Subcutaneous abdominal adipose tissue (tissue), 5 donors: ENCODE measurements around the gene MIA2.
A peak's percentile ranks its signal among the peaks of the same experiment; 100 is the strongest.
"Not testable (repeated sequence)": the region's sequence is repeated elsewhere in the genome, so short reads cannot be mapped to it uniquely, and the experiment has no call there.

ENCODE experiments used
- H3K27ac ChIP-seq: one replicate; pipeline ENCODE4 v1.7.0; 2013; ENCODE audit warnings: low read depth, mild to moderate bottlenecking, inconsistent platforms, low read length, moderate library complexity
- H3K27me3 ChIP-seq, 5 donors: one replicate each; pipeline ENCODE4 v1.7.0; 2013; ENCODE audit warnings: low read length in 5 of 5, inconsistent platforms in 1 of 5; ENCODE audit not compliant: control insufficient read depth in 5 of 5, insufficient read depth in 4 of 5
- H3K36me3 ChIP-seq, 5 donors: one replicate each; pipeline ENCODE4 v1.7.0; 2013; ENCODE audit warnings: low read length in 5 of 5; ENCODE audit not compliant: control insufficient read depth in 5 of 5, insufficient read depth in 5 of 5
- H3K4me1 ChIP-seq, 5 donors: one replicate each; pipeline ENCODE4 v1.7.0; 2013; ENCODE audit warnings: low read length in 5 of 5, mild to moderate bottlenecking in 3 of 5, moderate library complexity in 1 of 5; ENCODE audit not compliant: control insufficient read depth in 5 of 5, insufficient read depth in 5 of 5
- H3K4me3 ChIP-seq, 5 donors: one replicate each; pipeline ENCODE4 v1.7.0; 2013; ENCODE audit warnings: low read length in 5 of 5, low read depth in 1 of 5
- H3K9ac ChIP-seq, 5 donors: one replicate each; pipeline ENCODE4 v1.7.0; 2013; ENCODE audit warnings: low read length in 5 of 5, mild to moderate bottlenecking in 4 of 5, moderate library complexity in 3 of 5
- H3K9me3 ChIP-seq, 5 donors: one replicate each; pipeline ENCODE4 v1.7.0; 2013; ENCODE audit warnings: low read length in 5 of 5; ENCODE audit not compliant: control insufficient read depth in 5 of 5
- donor health status: healthy.
- donor health status: healthy.
- donor health status: healthy.
- donor health status: healthy.
- donor health status: healthy.

Gene MIA2, protein sequence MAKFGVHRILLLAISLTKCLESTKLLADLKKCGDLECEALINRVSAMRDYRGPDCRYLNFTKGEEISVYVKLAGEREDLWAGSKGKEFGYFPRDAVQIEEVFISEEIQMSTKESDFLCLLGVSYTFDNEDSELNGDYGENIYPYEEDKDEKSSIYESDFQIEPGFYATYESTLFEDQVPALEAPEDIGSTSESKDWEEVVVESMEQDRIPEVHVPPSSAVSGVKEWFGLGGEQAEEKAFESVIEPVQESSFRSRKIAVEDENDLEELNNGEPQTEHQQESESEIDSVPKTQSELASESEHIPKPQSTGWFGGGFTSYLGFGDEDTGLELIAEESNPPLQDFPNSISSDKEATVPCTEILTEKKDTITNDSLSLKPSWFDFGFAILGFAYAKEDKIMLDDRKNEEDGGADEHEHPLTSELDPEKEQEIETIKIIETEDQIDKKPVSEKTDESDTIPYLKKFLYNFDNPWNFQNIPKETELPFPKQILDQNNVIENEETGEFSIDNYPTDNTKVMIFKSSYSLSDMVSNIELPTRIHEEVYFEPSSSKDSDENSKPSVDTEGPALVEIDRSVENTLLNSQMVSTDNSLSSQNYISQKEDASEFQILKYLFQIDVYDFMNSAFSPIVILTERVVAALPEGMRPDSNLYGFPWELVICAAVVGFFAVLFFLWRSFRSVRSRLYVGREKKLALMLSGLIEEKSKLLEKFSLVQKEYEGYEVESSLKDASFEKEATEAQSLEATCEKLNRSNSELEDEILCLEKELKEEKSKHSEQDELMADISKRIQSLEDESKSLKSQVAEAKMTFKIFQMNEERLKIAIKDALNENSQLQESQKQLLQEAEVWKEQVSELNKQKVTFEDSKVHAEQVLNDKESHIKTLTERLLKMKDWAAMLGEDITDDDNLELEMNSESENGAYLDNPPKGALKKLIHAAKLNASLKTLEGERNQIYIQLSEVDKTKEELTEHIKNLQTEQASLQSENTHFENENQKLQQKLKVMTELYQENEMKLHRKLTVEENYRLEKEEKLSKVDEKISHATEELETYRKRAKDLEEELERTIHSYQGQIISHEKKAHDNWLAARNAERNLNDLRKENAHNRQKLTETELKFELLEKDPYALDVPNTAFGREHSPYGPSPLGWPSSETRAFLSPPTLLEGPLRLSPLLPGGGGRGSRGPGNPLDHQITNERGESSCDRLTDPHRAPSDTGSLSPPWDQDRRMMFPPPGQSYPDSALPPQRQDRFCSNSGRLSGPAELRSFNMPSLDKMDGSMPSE (N-terminal part only)

DNA sequence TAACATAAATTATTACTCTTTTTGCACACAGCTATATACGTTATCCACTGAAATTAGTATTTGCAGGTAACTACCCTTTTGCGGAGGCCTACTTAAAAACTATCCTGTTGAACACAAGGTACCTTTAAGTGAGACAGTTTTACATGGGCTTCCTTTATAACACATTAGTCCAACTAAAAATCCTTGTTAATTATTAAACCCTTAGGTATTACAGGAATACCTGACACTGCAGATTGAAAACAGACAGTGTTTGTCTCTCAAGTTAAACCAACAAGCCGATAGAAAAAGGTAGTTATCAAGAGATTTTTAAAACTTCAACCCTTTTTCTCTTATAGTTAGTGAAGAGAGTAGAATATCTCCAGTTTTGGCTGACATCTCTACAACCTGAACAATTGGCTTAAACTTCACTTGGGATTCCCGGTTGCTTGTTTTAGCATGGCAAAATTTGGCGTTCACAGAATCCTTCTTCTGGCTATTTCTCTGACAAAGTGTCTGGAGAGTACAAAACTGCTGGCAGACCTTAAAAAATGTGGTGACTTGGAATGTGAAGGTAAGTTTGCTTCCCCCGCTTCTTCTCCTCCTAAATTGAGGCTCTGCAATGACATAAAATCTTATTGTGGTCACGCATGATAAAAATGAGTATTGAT lies at the start of gene MIA2:
MIA2 (plus strand) TSS at position 236 of the 647 bp plus-strand sequence; CDS start at position 436, 200 bp downstream.
- Histone ChIP-seq H3K9me3 (no peaks in the 10 kb centered on the region), H3K36me3 (no peaks in the 10 kb centered on the region), H3K27me3 (no peaks in the 10 kb centered on the region), H3K4me1 (peaks cover 0 to 3% (median 0%) of the 10 kb centered on the region in 5 donors), H3K9ac (peak within 1 kb of the TSS in 1 of 5 donors; percentile 25), H3K27ac (no peak within 1 kb of the TSS), H3K4me3 (no peak within 1 kb of the TSS)

DNA sequence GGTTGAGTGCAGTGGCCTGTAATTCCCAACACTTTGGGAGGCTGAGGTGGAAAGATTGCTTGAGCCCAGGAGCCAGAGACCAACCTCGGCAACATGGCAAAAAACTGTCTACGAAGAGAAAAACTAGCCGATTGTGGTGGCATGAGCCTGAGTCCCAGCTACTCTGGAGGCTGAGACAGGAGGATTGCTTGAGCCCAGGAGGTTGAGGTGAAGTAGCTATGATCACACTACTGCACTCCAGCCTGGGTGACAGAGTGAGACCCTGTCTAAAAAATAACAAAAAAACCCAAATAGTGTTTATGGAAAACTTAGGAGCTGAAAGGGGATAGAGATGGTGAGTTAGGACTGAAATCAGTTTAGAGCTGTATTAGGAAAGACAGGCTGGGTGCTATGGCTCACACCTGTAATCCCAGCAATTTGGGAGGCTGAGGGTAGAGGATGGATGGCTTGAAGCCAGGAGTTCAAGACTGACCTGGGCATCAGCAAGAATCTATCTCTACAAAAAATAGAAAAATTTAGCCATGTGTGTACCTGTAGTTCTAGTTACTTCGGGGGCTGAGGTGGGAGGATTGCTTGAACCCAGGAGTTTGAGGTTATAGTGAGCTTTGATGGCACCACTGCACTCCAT lies 49.0 kb upstream of the MIA2 start:
- Histone ChIP-seq H3K27me3 (no peaks in the 10 kb centered on the region), H3K9me3 (no peaks in the 10 kb centered on the region), H3K36me3 (peaks cover 30 to 52% (median 48%) of the 10 kb centered on the region in 5 donors), H3K4me1 (peaks cover 0 to 8% (median 4%) of the 10 kb centered on the region in 5 donors), H3K4me3 (no peak overlapping the region), H3K27ac (no peak overlapping the region), H3K9ac (no peak overlapping the region)

DNA sequence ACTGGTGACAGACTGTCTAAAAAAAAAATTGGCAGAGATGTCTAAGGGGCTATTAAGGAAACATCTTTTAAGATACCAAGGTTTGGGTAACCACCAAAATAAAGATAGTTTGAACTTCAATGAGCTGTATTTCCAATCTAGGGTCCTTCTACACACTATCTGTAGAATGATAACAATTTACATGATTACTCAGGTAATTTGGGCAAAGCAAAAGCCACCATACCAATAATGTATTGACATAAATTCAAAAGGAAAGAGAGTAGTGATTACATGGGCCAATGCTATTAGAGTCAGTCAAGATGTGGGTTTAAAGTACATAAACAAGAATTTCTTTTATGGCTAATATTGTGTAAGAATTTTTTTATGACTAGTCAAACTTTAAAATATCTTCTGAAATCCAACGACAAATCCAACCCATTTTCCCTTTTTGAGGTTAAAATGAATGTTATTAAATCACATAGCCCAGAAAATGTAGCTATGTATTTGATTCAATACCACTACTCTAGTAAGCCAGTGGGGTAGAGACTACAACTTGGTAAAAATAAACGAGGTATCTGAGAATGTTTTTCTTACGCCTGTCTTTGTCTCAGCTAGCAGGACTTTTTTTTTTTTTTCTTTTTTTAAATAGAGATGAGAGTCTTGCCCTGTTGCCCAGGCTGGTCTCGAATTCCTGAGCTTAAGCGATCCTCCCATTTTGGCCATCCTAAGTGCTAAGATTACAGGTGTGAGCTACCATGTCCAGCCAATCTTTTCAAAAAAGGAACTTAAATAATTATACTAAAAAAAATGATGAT lies 48.3 kb upstream of the MIA2 start:
- Histone ChIP-seq H3K27me3 (no peaks in the 10 kb centered on the region), H3K9me3 (no peaks in the 10 kb centered on the region), H3K27ac (no peak overlapping the region), H3K4me1 (peaks cover 0 to 8% (median 4%) of the 10 kb centered on the region in 5 donors), H3K9ac (no peak overlapping the region), H3K36me3 (peaks cover 23 to 44% (median 41%) of the 10 kb centered on the region in 5 donors), H3K4me3 (no peak overlapping the region)

DNA sequence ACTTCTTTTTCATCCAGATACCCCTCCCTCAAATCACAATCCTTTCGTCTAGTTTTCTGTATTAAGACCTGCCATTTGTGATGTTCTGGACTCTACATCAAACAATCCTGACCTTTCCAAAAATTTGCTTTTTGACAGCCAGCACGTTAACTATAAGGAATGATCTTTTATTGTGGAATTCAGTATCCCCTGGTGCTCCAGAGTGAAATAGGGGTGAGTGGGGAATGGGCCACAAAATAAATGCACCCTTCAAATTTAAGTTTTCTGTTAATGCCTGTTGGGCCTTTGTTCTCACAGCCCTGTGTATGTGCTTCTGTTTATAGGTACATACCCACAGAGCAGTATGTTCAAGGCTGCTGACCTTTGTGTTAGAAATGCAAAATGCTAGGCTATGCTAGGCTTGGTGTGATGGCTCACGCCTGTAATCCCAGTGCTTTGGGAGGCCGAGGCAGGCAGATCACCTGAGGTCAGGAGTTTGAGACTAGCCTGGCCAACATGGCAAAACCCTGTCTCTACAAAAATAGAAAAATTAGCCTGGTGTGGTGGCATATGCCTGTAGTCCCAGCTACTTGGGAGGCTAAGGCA lies 46.7 kb upstream of the MIA2 start:
- Histone ChIP-seq H3K4me1 (peaks cover 0 to 4% (median 3%) of the 10 kb centered on the region in 5 donors), H3K27ac (no peak overlapping the region), H3K27me3 (no peaks in the 10 kb centered on the region), H3K9ac (no peak overlapping the region), H3K4me3 (no peak overlapping the region), H3K36me3 (peaks cover 10 to 31% (median 27%) of the 10 kb centered on the region in 5 donors), H3K9me3 (no peaks in the 10 kb centered on the region)

DNA sequence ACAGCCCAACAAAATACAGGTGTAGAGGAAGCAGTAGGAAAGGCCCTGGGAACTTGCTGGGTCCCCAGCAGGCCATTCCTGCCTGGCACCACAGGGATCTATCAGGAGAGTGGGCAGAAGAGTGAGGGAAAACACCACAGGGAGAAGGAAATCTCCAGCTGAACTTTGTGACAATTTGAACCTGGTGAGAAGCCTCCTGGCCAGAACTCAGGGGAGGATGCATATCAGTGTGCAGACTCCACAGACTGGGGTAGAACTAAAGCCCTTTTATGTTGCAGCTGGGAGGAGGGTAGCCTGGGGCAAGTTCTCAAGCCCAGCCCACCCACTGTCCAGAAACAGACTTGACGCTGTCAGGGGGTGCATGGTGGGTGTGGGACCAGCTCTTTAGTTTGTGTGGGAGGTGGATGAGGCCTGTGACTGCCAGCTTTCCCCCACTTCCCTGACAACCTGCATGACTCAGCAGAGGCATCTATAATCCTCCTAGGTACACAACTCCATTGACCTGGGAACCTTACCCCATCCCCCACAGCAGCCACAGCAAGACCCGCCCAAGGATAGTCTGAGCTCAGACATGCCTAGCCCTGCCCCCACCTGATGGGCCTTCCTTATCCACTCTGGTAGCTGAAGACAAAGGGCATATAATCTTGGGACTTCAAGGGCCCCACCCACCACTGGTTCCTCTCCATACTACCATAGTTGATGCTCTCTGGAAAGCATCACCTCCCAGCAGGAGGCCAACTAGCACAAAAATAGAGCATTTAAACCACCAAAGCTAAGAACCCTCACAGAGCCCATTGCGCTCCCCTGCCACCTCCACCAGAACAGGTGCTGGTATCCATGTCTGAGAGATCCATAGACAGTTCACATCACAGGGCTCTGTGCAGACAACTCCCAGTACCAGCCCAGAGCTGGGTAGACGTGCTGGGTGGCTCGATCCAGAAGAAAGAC lies 29.8 kb upstream of the MIA2 start:
- H3K4me3 ChIP-seq = no peak overlapping the region
- no peaks in the 10 kb centered on the region for H3K4me1 ChIP-seq
- H3K9me3 ChIP-seq = no peaks in the 10 kb centered on the region
- H3K27me3 ChIP-seq = no peaks in the 10 kb centered on the region
- H3K36me3 ChIP-seq = no peaks in the 10 kb centered on the region
- H3K27ac ChIP-seq = no peak overlapping the region
- no peak overlapping the region for H3K9ac ChIP-seq

DNA sequence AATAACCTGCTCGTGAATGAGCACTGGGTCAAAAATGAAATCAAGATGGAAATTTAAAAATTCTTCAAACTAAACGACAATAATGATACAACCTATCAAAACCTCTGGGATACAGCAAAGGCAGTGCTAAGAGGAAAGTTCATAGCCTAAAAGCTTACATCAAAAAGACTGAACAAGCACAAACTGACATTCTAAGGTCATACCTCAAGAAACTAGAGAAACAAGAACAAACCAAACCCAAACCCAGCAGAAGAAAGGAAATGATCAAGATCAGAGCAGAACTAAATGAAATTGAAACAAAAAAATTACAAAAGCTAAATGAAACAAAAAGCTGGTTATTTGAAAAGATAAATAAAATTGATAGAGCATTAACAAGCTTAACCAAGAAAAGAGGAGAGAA lies 26.3 kb upstream of the MIA2 start:
- not testable (repeated sequence) for H3K4me1 ChIP-seq, H3K9me3 ChIP-seq, H3K27me3 ChIP-seq, H3K4me3 ChIP-seq, H3K27ac ChIP-seq, H3K36me3 ChIP-seq, H3K9ac ChIP-seq

DNA sequence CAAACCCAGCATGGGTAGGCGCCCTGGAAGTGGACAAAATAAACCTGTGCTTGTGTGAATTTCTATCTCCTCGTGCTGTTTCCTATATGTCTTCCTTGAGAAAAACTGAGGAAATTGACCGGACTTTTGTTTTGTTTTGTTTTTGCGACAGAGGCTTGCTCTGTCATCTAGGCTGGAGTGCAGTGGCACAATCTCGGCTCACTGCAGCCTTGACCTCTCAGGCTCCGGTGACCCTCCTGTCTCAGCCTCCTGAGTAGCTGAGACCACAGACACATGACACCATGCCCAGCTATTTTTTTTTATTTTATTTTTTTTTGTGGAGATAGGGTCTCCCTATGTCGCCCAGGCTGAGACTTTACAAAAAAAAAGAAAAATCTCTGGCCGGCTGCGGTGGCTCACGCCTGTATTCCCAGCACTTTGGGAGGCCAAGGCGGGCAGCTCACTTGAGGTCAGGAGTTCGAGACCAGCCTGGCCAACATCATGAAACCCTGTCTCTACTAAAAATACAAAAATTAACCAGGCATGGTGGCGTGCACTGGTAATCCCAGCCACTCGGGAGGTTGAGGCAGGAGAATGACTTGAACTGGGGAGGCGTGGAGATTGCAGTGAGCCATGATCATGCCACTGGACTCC lies 22.5 kb upstream of the MIA2 start:
- Histone ChIP-seq H3K9ac (no peak overlapping the region), H3K36me3 (no peaks in the 10 kb centered on the region), H3K4me3 (no peak overlapping the region), H3K9me3 (no peaks in the 10 kb centered on the region), H3K4me1 (no peaks in the 10 kb centered on the region), H3K27me3 (no peaks in the 10 kb centered on the region), H3K27ac (no peak overlapping the region)
